Activated CD8-positive, alpha-beta memory T cell treated with anti-CD3 and anti-CD28 coated beads for 48 hours (primary cell): ENCODE data around the gene SNURF.
"Not testable (repeated sequence)": the region's sequence is repeated elsewhere in the genome, so short reads cannot be mapped to it uniquely, and the experiment has no call there.

ENCODE experiments used
- DNase-seq, 3 experiments: peaks; one replicate each; pipeline ENCODE4 v3.0.0-alpha.2; 2020; ENCODE audit warnings: low read depth in 2 of 3, low spot score in 2 of 3

The SNURF gene

DNA sequence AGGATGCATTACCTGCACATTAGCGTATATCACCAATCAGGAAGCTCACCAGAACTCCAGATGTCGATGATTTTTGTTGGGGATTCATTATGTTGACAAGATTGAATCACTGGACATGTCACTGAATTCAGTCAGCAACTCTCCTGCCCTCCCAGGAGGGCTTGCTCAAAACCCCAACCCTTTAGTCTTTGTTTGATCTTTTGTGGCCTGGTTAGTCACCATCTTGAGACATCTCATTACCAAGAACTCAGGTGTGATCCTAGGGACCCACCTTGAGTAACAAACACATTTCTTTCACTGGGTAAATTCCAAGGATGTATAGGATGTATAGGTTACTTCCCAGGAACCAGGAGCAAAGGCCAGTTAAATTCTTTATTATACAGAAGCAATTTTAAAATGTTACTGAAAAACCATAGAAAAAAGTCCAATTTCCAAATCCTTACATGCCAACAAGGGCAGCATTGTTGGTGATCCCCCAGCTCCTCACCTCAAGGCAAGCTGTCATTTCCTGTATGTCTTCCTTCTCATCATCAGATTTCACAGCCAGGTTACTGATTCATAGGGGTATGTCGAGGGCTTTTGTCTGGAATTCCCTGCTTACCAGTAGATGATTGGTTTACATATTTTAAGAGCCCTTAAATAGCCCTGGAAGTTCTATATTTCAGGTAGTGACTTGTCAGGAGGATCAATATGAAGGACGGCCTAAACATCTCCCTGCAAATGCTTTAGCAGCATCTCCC lies 11.7 kb downstream of the SNURF start:
- no peak for DNase-seq

DNA sequence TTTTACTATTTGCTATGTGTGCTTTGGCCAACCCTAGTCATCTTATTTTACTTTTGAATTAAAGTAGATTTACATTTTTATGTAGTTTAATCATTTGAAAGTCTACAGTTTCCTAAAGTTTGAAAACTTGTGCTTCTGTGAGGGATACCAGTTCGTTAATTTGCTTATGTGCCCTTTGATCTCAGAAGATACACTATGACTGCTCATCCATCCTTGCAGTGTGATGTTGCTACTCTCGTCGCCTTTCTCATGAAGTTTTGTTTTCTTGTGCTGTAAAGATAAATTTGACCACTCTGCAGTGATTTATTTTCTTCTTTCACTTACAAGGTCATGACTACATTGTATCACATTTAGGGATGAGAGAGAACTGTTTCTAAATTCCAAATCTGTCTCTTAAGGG lies 16.3 kb downstream of the SNURF start:
- no peak for DNase-seq

DNA sequence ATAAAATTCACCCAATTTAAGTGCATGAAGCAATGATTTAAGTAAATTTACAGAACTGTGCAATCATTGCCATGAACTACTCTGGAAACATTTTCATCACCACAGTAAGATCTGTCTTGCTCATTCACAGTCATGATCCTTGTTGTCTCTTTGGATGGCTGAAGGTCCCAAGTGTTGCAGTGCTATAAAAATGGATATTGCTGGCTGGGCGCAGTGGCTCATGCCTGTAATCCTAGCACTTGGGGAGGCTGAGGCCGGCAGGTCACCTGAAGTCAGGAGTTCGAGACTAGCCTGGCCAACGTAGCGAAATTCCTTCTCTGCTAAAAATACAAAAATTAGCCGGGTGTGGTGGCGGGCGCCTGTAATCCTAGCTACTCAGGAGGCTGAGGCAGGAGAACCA lies 17.0 kb downstream of the SNURF start:
- no peak for DNase-seq

DNA sequence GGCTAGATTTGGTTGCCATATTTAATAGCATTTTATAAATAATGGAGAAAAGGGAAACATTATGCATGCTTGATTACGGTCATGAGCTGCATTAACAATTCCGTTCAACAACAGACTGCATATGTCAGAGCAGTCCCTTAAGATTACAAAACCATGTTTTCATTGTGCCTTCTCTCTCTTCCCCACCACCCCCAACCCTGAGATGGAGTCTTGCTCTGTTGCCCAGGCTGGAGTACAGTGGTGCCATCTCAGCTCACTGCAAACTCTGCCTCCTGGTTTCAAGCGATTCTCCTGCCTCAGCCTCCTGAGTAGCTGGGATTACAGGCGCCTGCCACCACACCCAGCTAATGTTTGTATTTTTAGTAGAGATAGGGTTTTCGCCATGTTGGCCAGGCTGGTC lies 17.9 kb downstream of the SNURF start:
- not testable (repeated sequence) for DNase-seq

DNA sequence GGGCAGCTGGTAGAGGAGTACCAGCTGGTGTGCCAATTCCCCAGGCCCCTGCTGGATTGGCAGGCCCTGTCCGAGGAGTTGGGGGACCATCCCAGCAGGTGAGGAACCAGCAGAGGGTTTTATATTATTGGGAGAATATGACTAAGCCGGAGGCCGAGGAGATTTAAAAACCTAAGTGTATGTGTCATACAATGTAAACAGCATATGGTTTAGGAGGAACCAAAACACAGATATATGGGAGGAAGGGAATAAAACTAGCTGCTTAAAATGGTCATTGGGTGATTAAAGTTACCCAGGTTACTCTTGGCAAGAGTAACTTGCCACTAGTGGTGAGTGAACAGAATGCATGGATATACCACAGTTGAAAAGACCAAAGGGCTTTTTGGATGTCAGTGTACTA lies 22.1 kb downstream of the SNURF start:
- no peak for DNase-seq

DNA sequence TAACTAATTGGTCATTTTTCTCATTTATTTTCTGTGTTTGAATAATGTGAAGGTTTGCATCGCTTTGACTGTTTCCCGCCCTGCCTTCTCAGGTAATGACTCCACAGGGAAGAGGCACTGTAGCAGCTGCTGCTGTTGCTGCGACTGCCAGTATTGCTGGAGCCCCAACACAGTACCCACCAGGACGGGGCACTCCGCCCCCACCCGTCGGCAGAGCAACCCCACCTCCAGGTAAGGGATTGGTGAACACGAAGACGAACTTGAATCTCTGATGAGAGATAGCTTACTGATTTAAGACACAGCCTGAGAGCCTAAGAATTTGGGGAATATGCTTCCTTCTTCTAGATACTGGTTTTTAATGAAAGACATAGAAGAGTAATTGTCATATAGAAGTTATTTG lies 22.9 kb downstream of the SNURF start:
- no peak for DNase-seq

DNA sequence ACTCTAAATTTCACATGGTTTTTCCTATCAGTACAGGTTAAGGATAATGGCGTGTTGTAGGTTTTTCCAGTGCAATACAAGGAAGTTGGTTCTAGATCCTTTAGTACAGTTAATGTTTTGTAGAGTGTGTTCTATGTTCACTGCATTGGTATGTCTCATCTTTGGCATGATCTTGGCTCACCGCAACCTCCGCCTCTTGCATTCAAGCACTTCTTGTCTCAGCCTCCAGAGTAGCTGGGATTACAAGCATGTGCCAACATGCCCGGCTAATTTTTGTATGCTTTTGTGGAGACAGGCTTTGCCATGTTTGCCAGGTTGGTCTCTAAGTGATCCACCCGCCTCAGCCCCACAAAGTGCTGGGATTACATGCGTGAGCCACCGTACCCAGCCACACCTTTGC lies 30.4 kb downstream of the SNURF start:
- no peak for DNase-seq

DNA sequence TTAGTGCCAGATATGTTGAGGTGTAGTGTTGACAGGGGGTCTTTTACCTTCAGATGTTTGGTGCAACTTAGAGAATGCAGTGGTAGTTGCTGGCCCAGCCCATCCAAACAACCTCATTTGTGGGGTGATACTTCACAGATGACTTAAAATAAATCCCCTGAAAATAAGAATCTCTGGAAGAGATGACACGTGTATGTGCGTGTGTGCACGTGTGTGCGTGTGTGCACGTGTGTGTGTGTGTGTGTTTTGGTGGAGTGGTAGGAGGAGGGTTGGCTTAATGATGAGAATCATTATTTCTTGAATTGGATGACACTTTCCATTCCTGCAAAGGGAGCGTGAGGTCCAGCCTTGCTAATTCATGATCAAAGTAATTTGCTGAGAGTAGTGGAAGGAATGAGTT lies 31.9 kb downstream of the SNURF start:
- DNase-seq: no peak
